GM21447 (cell line): ENCODE measurements around the gene TGM2.
A peak's percentile ranks its signal among the peaks of the same experiment; 100 is the strongest.

ENCODE experiments used
- ATAC-seq: cut with Tn5 transposase; IDR thresholded peaks from one replicate; pipeline ENCODE4 v1.9.1; 2021; ENCODE audit not compliant: unreplicated experiment

TGM2 gene

GRCh38 chr20:38162878-38163875, 1.9 kb downstream of the TGM2 start:
- no peak for ATAC-seq

- no peak for ATAC-seq
Observed at GRCh38 chr20:38162149-38162548, 2.9 kb downstream of the TGM2 start.

- no peak for ATAC-seq
Observed at GRCh38 chr20:38161412-38161774, 3.7 kb downstream of the TGM2 start.

GRCh38 chr20:38159957-38160756, 4.9 kb downstream of the TGM2 start:
- ATAC-seq, result no peak

- no peak for ATAC-seq
Observed at GRCh38 chr20:38159566-38159956, 5.5 kb downstream of the TGM2 start.

- no peak for ATAC-seq
Observed at GRCh38 chr20:38158701-38159351, 6.2 kb downstream of the TGM2 start.

DNA sequence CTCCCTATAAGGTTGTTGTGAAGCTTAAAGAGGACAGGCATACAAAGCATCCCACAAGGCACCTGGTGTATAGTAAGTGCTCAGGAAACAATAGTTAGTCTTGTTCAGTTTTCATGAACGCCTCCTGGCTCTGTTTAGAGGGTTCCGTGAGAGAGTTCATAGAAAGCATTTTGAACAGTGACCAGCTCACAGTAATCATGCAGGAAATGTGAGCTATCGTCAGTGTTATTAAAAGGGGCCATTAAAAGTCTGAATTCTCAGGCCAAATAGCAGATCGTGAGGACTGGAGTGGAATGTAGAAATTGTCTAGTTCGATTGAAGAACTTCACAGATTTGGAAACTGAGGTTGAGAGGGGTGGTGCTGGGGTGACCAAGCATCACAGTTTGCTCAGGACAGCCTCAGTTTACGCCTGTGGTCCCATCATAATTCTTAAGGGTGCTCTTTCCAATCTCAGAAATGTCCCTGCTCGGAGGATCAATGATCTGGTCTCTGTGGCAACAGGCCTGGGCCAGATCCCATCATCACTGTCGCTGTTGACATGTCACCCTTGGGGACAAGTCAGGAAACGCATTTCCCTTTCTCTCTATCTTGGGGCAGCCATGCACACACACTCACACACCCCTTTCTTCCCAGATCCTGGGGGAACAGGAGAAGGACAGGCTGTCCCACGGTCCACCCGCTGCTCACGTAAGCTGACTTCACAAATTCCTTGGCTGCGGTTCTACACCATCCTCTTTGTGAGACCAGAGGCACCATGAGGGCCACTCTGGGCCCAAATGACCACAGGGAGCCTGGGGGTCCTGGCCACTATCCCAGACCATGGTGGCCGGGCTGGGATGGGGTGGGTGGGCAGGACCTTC, 7.2 kb downstream of the TGM2 start:
- ATAC-seq, result no peak

- no peak for ATAC-seq
Observed at GRCh38 chr20:38156888-38157634, 8.0 kb downstream of the TGM2 start.

DNA sequence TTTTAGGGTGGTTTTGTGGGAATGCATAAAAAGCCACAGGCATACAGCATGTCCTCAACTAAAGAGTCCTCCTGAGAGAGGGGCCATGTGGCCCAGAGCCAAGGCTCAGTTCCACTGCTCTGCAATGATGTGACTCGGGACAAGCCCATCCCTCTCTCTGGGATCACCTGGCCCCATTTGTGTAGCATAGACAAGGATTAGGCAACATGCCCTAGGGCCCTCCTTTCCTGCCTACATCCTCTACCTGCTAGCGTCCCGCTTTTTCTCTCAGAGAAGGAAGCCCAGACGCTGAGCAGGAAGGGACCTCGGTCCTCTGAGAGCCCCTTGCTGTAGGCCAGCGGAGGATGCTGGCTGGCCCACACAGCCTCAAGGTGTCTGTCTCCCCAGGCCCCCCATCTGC, 8.8 kb downstream of the TGM2 start:
- no peak for ATAC-seq

DNA sequence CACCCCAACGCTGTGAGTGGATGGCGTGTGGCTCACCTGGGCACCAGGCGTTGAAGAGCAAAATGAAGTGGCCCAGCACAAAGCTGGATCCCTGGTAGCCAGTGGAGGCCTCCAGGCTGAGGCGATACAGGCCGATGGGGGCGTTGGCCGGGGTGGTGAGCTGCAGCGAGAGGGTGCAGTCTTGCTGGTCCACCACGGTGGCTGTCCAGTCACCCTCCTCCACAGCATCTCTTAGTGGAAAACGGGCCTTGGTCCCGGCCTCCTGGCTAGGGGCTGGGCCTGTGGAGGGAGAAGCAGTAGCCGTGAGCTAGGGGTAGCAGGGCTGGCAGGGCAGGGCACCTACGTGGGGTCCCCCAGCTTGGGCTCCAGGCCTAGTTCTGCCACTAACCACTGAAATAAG, 9.3 kb downstream of the TGM2 start:
- ATAC-seq, result no peak

- ATAC-seq, result no peak
Observed at GRCh38 chr20:38153401-38153800, 11.7 kb downstream of the TGM2 start.

GRCh38 chr20:38152621-38153221, 12.3 kb downstream of the TGM2 start:
- peak; percentile 70 for ATAC-seq

GRCh38 chr20:38152175-38152620, 12.9 kb downstream of the TGM2 start:
- peak; percentile 61 for ATAC-seq

DNA sequence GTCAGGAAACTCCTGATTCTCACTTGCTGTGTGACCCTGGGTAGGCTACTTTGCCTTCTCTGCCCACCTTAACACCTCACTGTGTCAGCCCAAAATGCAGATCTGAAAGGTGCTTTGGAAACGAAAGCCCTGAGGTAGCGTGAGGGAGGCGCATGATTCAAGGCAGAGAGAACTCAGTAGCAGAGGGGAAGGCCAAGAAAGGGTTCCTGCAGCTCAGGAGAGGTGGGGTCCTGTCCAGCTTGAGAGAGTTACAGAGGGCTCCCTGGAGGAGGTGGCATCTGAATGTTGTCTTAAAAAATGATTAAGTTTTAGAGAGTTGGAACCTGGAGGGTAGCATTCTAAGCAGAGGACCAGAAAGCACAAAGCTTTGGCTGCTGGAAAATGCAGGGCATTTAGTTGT, 13.6 kb downstream of the TGM2 start:
- ATAC-seq, result no peak

GRCh38 chr20:38150335-38151170, 14.5 kb downstream of the TGM2 start:
- ATAC-seq, result no peak

DNA sequence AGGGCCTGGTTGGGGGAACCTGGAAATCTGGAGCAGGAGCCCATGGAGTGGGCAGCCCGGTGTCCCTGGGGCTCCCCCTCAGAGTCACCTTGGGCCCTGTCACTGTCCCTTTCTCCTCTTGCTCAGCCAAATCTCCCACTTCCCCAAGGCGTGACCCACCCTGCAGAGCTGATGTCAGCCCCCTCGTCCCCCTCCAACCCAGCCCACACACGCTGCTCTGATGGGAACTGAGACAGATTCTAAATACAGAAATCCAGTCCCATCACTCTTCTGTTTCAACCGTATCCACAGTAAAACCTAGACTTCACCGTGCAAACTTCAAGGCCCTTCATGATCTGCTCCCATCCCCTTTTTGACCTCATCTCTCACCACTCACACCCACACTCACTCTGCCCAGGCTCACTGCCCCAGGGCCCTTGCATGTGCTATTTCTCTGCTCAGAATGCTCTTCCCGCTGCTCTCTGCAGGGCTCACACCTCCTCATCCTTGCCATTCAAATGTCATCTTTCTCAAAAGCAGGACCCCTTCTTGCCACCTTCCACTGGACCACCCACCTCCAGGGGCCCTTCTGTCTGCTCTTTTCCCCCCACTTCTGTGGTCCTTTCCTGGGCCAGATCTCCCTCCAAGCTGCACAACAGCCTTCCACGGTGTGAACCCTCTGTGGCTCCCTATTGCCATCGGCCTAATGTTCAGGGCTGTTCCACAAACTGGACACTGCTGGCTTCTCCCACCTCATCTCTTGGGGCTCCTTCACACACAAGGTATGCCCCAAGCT, 16.6 kb downstream of the TGM2 start:
- ATAC-seq, result no peak

DNA sequence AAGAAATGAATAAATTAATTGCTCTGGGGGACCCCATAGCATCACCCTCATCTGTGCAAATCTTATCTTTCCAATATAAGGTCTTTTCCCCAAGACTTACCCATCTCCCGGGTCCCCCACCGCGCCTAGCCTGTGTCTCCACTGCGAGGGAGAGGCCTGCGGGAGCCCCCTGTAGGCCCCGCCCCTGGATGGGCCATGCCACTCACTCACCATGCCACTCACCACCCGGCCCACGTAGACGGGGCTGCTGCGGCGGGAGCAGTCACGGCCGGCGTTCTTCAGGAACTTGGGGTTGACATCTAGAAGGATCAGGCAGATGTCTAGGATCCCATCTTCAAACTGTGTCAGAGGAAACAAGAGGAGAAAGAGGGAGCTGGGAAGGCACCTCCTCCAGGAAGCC, 17.3 kb downstream of the TGM2 start:
- ATAC-seq, result no peak

DNA sequence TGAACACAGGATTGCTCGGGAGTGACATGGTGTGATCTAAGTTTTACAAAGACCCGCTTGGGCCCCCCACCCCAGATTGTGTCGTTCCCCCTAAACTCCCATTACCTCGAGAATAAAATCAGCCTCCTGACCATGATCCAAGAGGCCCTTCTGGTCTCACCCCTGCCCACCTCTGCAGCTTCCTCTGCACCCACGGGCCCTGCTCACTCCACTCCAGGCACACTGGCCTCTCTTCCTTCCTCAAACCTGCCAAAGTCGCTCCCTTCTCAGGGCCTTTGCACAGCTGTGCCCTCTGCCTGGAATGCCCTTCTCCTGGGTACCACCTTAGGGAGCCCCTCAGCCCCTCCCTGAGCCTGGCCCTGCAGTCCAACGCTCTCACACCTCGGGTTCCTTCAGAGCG, 17.9 kb downstream of the TGM2 start:
- ATAC-seq, result no peak
